PFSK-1 (cell line): ENCODE measurements around the gene CDCP2.

Source experiments
- POLR2AphosphoS5 ChIP-seq: IDR thresholded peaks from 2 replicates; pipeline ENCODE4 v1.6.1; 2012; ENCODE audit warnings: low read depth, mild to moderate bottlenecking, control low read depth, low read length, moderate library complexity
- SIN3A ChIP-seq: IDR thresholded peaks from 2 replicates; pipeline ENCODE4 v1.6.1; 2012; ENCODE audit warnings: mild to moderate bottlenecking, low read length, moderate library complexity, borderline replicate concordance; ENCODE audit not compliant: insufficient read depth
- TAF1 ChIP-seq: IDR thresholded peaks from 2 replicates; pipeline ENCODE4 v1.6.1; 2012; ENCODE audit warnings: low read length, control low read depth, borderline replicate concordance; ENCODE audit not compliant: insufficient read depth
- TF ChIP-seq, protein P1 (sequence below), 2 experiments: IDR thresholded peaks; 2 replicates each; pipeline versions ENCODE4 v1.6.1 to v1.8.0; 2011 to 2012; ENCODE audit warnings: low read depth in 2 of 2, low read length in 2 of 2, control low read depth in 1 of 2, inconsistent platforms in 1 of 2, mild to moderate bottlenecking in 1 of 2, moderate library complexity in 1 of 2; ENCODE audit not compliant: insufficient read depth in 1 of 2

DNA sequence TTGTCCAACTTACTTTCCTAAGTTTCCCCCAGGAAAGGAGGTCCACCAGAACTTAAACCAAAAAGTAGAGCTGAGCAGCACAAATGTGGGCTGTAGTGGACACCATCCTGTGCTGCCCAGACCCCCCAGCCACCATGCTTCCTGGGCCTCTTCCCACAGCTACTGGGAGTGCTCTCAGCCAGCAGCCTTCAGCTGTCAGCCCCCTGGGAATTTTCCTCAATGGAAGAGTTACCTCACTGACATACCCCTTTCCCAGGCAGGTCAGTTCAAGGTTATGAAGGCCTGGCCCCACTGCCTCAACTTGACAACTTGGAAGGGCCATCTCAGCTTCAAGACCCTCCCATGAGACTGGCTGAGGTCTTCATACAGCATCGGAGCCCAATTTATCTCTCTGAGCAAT, 47.7 kb downstream of the CDCP2 start:
- TF ChIP-seq SIN3A (no peak), POLR2AphosphoS5 (no peak), TAF1 (no peak)
- TF ChIP-seq, protein P1, sequence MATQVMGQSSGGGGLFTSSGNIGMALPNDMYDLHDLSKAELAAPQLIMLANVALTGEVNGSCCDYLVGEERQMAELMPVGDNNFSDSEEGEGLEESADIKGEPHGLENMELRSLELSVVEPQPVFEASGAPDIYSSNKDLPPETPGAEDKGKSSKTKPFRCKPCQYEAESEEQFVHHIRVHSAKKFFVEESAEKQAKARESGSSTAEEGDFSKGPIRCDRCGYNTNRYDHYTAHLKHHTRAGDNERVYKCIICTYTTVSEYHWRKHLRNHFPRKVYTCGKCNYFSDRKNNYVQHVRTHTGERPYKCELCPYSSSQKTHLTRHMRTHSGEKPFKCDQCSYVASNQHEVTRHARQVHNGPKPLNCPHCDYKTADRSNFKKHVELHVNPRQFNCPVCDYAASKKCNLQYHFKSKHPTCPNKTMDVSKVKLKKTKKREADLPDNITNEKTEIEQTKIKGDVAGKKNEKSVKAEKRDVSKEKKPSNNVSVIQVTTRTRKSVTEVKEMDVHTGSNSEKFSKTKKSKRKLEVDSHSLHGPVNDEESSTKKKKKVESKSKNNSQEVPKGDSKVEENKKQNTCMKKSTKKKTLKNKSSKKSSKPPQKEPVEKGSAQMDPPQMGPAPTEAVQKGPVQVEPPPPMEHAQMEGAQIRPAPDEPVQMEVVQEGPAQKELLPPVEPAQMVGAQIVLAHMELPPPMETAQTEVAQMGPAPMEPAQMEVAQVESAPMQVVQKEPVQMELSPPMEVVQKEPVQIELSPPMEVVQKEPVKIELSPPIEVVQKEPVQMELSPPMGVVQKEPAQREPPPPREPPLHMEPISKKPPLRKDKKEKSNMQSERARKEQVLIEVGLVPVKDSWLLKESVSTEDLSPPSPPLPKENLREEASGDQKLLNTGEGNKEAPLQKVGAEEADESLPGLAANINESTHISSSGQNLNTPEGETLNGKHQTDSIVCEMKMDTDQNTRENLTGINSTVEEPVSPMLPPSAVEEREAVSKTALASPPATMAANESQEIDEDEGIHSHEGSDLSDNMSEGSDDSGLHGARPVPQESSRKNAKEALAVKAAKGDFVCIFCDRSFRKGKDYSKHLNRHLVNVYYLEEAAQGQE (IDR thresholded peaks at IDR 0.05; ENCODE audit: insufficient read depth in 1 of 2, low read depth in 2 of 2, low read length in 2 of 2), result no peak
